Measurements from ENCODE around the gene PIEZO2.

DNA sequence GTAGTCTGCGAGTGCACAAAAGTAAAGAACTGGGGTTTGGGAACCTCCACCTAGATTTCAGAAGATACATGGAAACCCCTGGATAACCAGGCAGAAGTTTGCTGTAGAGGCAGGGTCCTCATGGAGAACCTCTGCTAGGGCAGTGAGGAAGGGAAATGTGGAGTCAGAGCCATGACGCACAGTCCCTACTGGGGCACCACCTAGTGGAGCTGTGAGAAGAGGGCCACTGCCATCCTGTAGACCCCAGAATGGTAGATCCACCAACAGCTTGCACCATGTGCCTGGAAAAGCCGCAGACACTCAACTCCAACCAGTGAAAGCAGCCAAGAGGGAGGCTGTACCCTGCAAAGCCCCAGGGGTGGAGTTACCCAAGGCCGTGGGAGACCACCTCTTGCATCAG is 206.4 kb downstream of the PIEZO2 start:
- no peak for TF ChIP-seq TAF1 (IDR thresholded peaks at IDR 0.05; ENCODE audit: borderline replicate concordance, low read depth, low read length)
- no peak for TF ChIP-seq POLR2A (IDR thresholded peaks at IDR 0.05; ENCODE audit: low read depth, low read length)

Measured in GM12892 (cell line).